Activated T-helper 17 cell treated with anti-CD3 and anti-CD28 coated beads, Interleukin-2, amount 50 U/mL, for 72 hours (primary cell): ENCODE measurements around the gene ENDOU. TPM values are rescaled to one million over a fixed set of nuclear protein-coding genes. Genes with fewer than 3 reads are reported as not detected.
"Not testable (repeated sequence)": the region's sequence is repeated elsewhere in the genome, so short reads cannot be mapped to it uniquely, and the experiment has no call there.

ENCODE experiments used
- ATAC-seq: fragments of 150-1000 bp; cut with Tn5 transposase; replicated peaks from 2 replicates; pipeline ENCODE4 v1.10.0; 2021; ENCODE audit warnings: mild to moderate bottlenecking, moderate library complexity
- H3K27ac Mint-ChIP-seq: one replicate; pipeline ENCODE4 v1.8.0; 2022; ENCODE audit warnings: mixed read lengths
- H3K27me3 Mint-ChIP-seq: one replicate; pipeline ENCODE4 v1.8.0; 2022; ENCODE audit warnings: mixed read lengths
- H3K36me3 Mint-ChIP-seq: one replicate; pipeline ENCODE4 v1.8.0; 2022; ENCODE audit warnings: low read depth, mild to moderate bottlenecking, mixed read lengths
- H3K4me1 Mint-ChIP-seq: one replicate; pipeline ENCODE4 v1.8.0; 2022; ENCODE audit warnings: mixed read lengths
- H3K4me3 Mint-ChIP-seq: one replicate; pipeline ENCODE4 v1.8.0; 2022; ENCODE audit warnings: mild to moderate bottlenecking, mixed read lengths
- H3K9me3 Mint-ChIP-seq: one replicate; pipeline ENCODE4 v1.8.0; 2022; ENCODE audit warnings: mixed read lengths
- total RNA-seq, 2 donors: library from RNA; stranded (reverse); gene quantifications; one replicate each; pipeline ENCODE4 v1.2.3, GENCODE V29; 2022

The ENDOU gene
- total RNA-seq, 2 donors from 2014 or later = 0.16 TPM; not detected in 1

- H3K4me1 Mint-ChIP-seq = peaks cover 12% of the 10 kb centered on the region
- H3K9me3 Mint-ChIP-seq, H3K4me3 Mint-ChIP-seq, H3K27me3 Mint-ChIP-seq, H3K27ac Mint-ChIP-seq, ATAC-seq: not testable (repeated sequence)
- H3K36me3 Mint-ChIP-seq = peaks cover 87% of the 10 kb centered on the region
These were observed 57.4 kb downstream of the ENDOU start for GRCh38 chr12:47667935-47668334.

Other genes starting within 250 kb of the ENDOU start
- gene RPAP3, start 19.5 kb downstream of the ENDOU start, total RNA-seq = 10 to 100 TPM; 33.3 to 44.0 TPM
- 1 to 10 TPM; 1.4 to 8.4 TPM for gene RAPGEF3, start 33.4 kb upstream of the ENDOU start, total RNA-seq
- gene SLC48A1, start 47.7 kb upstream of the ENDOU start, total RNA-seq = 1 to 10 TPM; 6.7 to 8.2 TPM
- gene HDAC7, start 94.4 kb upstream of the ENDOU start, total RNA-seq = 100 to 1,000 TPM; 163 to 471 TPM
- gene VDR, start 179.5 kb upstream of the ENDOU start, total RNA-seq = 100 to 1,000 TPM in 1 of 2 donors, 10 to 100 TPM in 1; 70.9 to 182 TPM
- gene TMEM106C, start 238.1 kb upstream of the ENDOU start, total RNA-seq = 100 to 1,000 TPM; 184 to 207 TPM